Measurements from ENCODE around the gene PLXNA3. TPM values are rescaled to one million over a fixed set of nuclear protein-coding genes. Genes with fewer than 3 reads are reported as not detected.

PLXNA3 gene
- total and polyA plus RNA-seq, 3 donors from 2014 or later = 24.7 to 63.5 (median 37.3) TPM

GRCh38 chrX:154445776-154446175, 12.3 kb upstream of the PLXNA3 start:
- intact Hi-C loops (cut with DNase I; ENCODE audit: low total_unique reads) = no loop called here
- H3K4me1 ChIP-seq = peaks cover 5% of the 10 kb centered on the region
- no peak for DNase-seq
- H3K27me3 ChIP-seq = no peaks in the 10 kb centered on the region
- H3K27ac ChIP-seq = no peak overlapping the region
- no peak for TF ChIP-seq POLR2A (IDR thresholded peaks at IDR 0.05)
- TF ChIP-seq, protein P1, sequence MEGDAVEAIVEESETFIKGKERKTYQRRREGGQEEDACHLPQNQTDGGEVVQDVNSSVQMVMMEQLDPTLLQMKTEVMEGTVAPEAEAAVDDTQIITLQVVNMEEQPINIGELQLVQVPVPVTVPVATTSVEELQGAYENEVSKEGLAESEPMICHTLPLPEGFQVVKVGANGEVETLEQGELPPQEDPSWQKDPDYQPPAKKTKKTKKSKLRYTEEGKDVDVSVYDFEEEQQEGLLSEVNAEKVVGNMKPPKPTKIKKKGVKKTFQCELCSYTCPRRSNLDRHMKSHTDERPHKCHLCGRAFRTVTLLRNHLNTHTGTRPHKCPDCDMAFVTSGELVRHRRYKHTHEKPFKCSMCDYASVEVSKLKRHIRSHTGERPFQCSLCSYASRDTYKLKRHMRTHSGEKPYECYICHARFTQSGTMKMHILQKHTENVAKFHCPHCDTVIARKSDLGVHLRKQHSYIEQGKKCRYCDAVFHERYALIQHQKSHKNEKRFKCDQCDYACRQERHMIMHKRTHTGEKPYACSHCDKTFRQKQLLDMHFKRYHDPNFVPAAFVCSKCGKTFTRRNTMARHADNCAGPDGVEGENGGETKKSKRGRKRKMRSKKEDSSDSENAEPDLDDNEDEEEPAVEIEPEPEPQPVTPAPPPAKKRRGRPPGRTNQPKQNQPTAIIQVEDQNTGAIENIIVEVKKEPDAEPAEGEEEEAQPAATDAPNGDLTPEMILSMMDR (IDR thresholded peaks at IDR 0.05) = no peak
- no peaks in the 10 kb centered on the region for H3K36me3 ChIP-seq (ENCODE audit: low read depth, missing control alignments)
- 88 to 95% methylated on average over 7 to 10 of the region's 16 CpGs for WGBS, 2 donors
- H3K9me3 ChIP-seq = no peaks in the 10 kb centered on the region
- H3K4me3 ChIP-seq = no peak overlapping the region

DNA sequence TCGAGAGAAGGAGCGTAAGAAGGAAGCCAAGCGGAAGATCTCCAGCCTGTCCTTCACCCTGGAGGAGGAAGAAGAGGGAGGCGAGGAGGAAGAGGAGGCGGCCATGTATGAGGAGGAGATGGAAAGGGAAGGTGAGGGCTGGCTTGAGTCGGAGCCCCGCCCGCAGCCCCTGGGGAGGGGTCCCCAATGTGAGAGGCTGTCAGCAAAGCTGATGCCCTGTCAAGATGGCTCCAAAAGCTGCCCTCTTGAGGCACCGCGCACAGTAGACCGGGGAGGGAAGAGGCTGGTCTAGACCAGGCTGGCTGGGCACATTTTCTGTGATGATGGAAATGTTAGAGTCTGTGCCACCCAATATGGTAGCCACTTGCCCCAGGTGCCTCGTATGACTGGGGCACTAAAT, 11.7 kb upstream of the PLXNA3 start:
- peaks cover 5% of the 10 kb centered on the region for H3K4me1 ChIP-seq
- no peak for DNase-seq
- H3K27ac ChIP-seq = no peak overlapping the region
- H3K27me3 ChIP-seq = no peaks in the 10 kb centered on the region
- H3K9me3 ChIP-seq = no peaks in the 10 kb centered on the region
- TF ChIP-seq, protein P1 (IDR thresholded peaks at IDR 0.05) = no peak
- TF ChIP-seq POLR2A (IDR thresholded peaks at IDR 0.05) = no peak
- H3K4me3 ChIP-seq = no peak overlapping the region
- WGBS, 2 donors = 97 to 99% methylated on average over 6 to 9 of the region's 12 CpGs
- H3K36me3 ChIP-seq (ENCODE audit: low read depth, missing control alignments) = no peaks in the 10 kb centered on the region
- intact Hi-C loops (cut with DNase I; ENCODE audit: low total_unique reads) = no loop called here

DNA sequence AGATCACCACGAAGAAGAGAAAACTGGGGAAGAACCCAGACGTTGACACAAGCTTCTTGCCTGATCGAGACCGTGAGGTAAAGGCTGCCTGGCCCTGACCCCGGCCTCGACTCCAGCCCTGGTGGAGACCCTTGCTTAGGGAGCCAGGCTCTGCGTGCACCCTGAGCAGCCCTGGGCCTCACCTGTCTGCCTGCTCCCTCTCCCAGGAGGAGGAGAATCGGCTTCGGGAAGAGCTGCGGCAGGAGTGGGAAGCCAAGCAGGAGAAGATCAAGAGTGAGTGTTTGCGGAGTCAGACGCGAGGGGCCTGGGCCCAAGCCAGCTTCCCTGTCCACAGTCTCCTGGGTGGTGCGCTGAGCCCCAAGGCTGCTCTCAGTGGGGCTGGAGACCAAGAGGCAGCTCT, 9.6 kb upstream of the PLXNA3 start:
- WGBS, 2 donors = 93% methylated on average over 5 to 8 of the region's 14 CpGs
- no peak for DNase-seq
- Histone ChIP-seq H3K36me3 (ENCODE audit: low read depth, missing control alignments) (no peaks in the 10 kb centered on the region), H3K4me1 (peaks cover 5% of the 10 kb centered on the region), H3K9me3 (no peaks in the 10 kb centered on the region), H3K4me3 (no peak overlapping the region), H3K27me3 (no peaks in the 10 kb centered on the region), H3K27ac (no peak overlapping the region)
- TF ChIP-seq POLR2A (IDR thresholded peaks at IDR 0.05) = no peak
- TF ChIP-seq, protein P1 (IDR thresholded peaks at IDR 0.05) = no peak
- intact Hi-C loops (cut with DNase I; ENCODE audit: low total_unique reads) = no loop called here

GRCh38 chrX:154449618-154450017, 8.5 kb upstream of the PLXNA3 start:
- H3K4me3 ChIP-seq = no peak overlapping the region
- H3K27me3 ChIP-seq = no peaks in the 10 kb centered on the region
- no peak for TF ChIP-seq POLR2A (IDR thresholded peaks at IDR 0.05)
- TF ChIP-seq, protein P1 (IDR thresholded peaks at IDR 0.05) = no peak
- 94% methylated on average over 18 of the region's 18 CpGs; no CpG with 5 or more reads in 1 of the 2 donors for WGBS, 2 donors
- intact Hi-C loops (cut with DNase I; ENCODE audit: low total_unique reads) = no loop called here
- H3K4me1 ChIP-seq = peaks cover 5% of the 10 kb centered on the region
- H3K27ac ChIP-seq = no peak overlapping the region
- no peaks in the 10 kb centered on the region for H3K9me3 ChIP-seq
- DNase-seq = no peak
- no peaks in the 10 kb centered on the region for H3K36me3 ChIP-seq (ENCODE audit: low read depth, missing control alignments)

GRCh38 chrX:154450312-154450711, 7.8 kb upstream of the PLXNA3 start:
- WGBS, 2 donors = 86 to 94% methylated on average over 4 to 17 of the region's 17 CpGs
- Histone ChIP-seq H3K9me3 (no peaks in the 10 kb centered on the region), H3K27ac (no peak overlapping the region), H3K27me3 (no peaks in the 10 kb centered on the region), H3K4me3 (no peak overlapping the region), H3K4me1 (no peaks in the 10 kb centered on the region), H3K36me3 (ENCODE audit: low read depth, missing control alignments) (no peaks in the 10 kb centered on the region)
- no peak for DNase-seq
- intact Hi-C loops (cut with DNase I; ENCODE audit: low total_unique reads) = no loop called here
- TF ChIP-seq, protein P1 (IDR thresholded peaks at IDR 0.05) = no peak
- TF ChIP-seq POLR2A (IDR thresholded peaks at IDR 0.05) = no peak
